Endodermal cell (in vitro differentiated cells): Measurements from ENCODE around the gene LYRM4. TPM values are rescaled to one million over a fixed set of nuclear protein-coding genes. Genes with fewer than 3 reads are reported as not detected.

Experiments used
- DNase-seq: peaks from one replicate; pipeline ENCODE4 v3.0.0-alpha.2; 2017
- H3K27ac ChIP-seq: 2 replicates; pipeline ENCODE4 v1.5.1; 2013; ENCODE audit warnings: mild to moderate bottlenecking, low read depth, low read length, moderate library complexity
- H3K27me3 ChIP-seq: 2 replicates; pipeline ENCODE4 v1.6.1; 2013; ENCODE audit warnings: mild to moderate bottlenecking, low read length, moderate library complexity; ENCODE audit not compliant: insufficient read depth, control insufficient read depth, poor library complexity, severe bottlenecking
- H3K36me3 ChIP-seq: 2 replicates; pipeline ENCODE4 v1.7.0; 2013; ENCODE audit warnings: mild to moderate bottlenecking, low read length, moderate library complexity; ENCODE audit not compliant: control insufficient read depth, insufficient read depth
- H3K4me1 ChIP-seq: one replicate; pipeline ENCODE4 v1.7.0; 2013; ENCODE audit warnings: low read length; ENCODE audit not compliant: control insufficient read depth, insufficient read depth
- H3K4me3 ChIP-seq: 2 replicates; pipeline ENCODE4 v1.5.1; 2013; ENCODE audit warnings: mild to moderate bottlenecking, low read length, moderate library complexity
- H3K9ac ChIP-seq: 2 replicates; pipeline ENCODE4 v1.6.1; 2013; ENCODE audit warnings: mild to moderate bottlenecking, low read length, moderate library complexity; ENCODE audit not compliant: poor library complexity, severe bottlenecking; ENCODE audit errors: extremely low read depth
- H3K9me3 ChIP-seq: 2 replicates; pipeline ENCODE4 v1.6.1; 2013; ENCODE audit warnings: mild to moderate bottlenecking, low read length, moderate library complexity; ENCODE audit not compliant: control insufficient read depth
- H3K27ac Mint-ChIP-seq: 2 replicates; pipeline ENCODE4 v1.8.0; 2020; ENCODE audit warnings: mixed read lengths
- H3K27me3 Mint-ChIP-seq: 2 replicates; pipeline ENCODE4 v1.8.0; 2021; ENCODE audit warnings: mild to moderate bottlenecking, mixed read lengths; ENCODE audit not compliant: insufficient read depth
- H3K36me3 Mint-ChIP-seq: 2 replicates; pipeline ENCODE4 v1.8.0; 2020; ENCODE audit warnings: low read depth, mixed read lengths
- H3K4me1 Mint-ChIP-seq: 2 replicates; pipeline ENCODE4 v1.8.0; 2020; ENCODE audit warnings: mixed read lengths
- H3K4me3 Mint-ChIP-seq: 2 replicates; pipeline ENCODE4 v1.8.0; 2020; ENCODE audit warnings: mild to moderate bottlenecking, moderate library complexity, mixed read lengths
- H3K9me3 Mint-ChIP-seq: 2 replicates; pipeline ENCODE4 v1.8.0; 2020; ENCODE audit warnings: mild to moderate bottlenecking, mixed read lengths
- WGBS, 2 experiments: methylation state at CpG; one replicate each; pipeline versions ENCODE4 v1.1.5 to v1.1.7; 2013; ENCODE audit warnings: missing lambda C conversion rate in 2 of 2, mixed read lengths in 1 of 2; ENCODE audit not compliant: insufficient coverage in 1 of 2, insufficient read length in 1 of 2; 5-methylcytosine and 5-hydroxymethylcytosine counted together
- total RNA-seq, 2 donors: library from RNA; stranded (reverse); fragmentation: NEBNext Ultra II Directional in 1 of 2; extraction: Animal tissue kit (Norgen Biotek cat#: 25700) in 1 of 2; gene quantifications; 2 replicates in 1 of 2; 3 replicates in 1 of 2; pipeline ENCODE4 v1.2.1, GENCODE V29; 2021
- TF ChIP-seq, protein P1 (sequence below): fragments of 200-600 bp; sonication (generic); conservative IDR thresholded peaks from 2 replicates; pipeline ENCODE4 v1.5.0; 2021; ENCODE audit warnings: antibody characterized with exemption, mild to moderate bottlenecking

The LYRM4 gene
- total RNA-seq, 2 donors from 2014 or later: 32.1 to 44.3 TPM

- TF ChIP-seq, protein P1, sequence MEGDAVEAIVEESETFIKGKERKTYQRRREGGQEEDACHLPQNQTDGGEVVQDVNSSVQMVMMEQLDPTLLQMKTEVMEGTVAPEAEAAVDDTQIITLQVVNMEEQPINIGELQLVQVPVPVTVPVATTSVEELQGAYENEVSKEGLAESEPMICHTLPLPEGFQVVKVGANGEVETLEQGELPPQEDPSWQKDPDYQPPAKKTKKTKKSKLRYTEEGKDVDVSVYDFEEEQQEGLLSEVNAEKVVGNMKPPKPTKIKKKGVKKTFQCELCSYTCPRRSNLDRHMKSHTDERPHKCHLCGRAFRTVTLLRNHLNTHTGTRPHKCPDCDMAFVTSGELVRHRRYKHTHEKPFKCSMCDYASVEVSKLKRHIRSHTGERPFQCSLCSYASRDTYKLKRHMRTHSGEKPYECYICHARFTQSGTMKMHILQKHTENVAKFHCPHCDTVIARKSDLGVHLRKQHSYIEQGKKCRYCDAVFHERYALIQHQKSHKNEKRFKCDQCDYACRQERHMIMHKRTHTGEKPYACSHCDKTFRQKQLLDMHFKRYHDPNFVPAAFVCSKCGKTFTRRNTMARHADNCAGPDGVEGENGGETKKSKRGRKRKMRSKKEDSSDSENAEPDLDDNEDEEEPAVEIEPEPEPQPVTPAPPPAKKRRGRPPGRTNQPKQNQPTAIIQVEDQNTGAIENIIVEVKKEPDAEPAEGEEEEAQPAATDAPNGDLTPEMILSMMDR: no peak
- WGBS, 2 experiments: 85 to 88% methylated on average over 6 to 8 of the region's 8 CpGs
- no peak overlapping the region for H3K27ac Mint-ChIP-seq
- H3K27me3 Mint-ChIP-seq: no peaks in the 10 kb centered on the region
- Histone ChIP-seq H3K4me3 (no peak overlapping the region), H3K36me3 (no peaks in the 10 kb centered on the region), H3K9ac (no peak overlapping the region), H3K4me1 (no peaks in the 10 kb centered on the region), H3K27me3 (no peaks in the 10 kb centered on the region), H3K9me3 (no peaks in the 10 kb centered on the region), H3K27ac (no peak overlapping the region)
- H3K36me3 Mint-ChIP-seq: no peaks in the 10 kb centered on the region
- H3K9me3 Mint-ChIP-seq: no peaks in the 10 kb centered on the region
- no peak for DNase-seq
- no peak overlapping the region for H3K4me3 Mint-ChIP-seq
- peaks cover 13% of the 10 kb centered on the region for H3K4me1 Mint-ChIP-seq
Measured at GRCh38 chr6:5136851-5137250, 123.9 kb downstream of the LYRM4 start.

DNA sequence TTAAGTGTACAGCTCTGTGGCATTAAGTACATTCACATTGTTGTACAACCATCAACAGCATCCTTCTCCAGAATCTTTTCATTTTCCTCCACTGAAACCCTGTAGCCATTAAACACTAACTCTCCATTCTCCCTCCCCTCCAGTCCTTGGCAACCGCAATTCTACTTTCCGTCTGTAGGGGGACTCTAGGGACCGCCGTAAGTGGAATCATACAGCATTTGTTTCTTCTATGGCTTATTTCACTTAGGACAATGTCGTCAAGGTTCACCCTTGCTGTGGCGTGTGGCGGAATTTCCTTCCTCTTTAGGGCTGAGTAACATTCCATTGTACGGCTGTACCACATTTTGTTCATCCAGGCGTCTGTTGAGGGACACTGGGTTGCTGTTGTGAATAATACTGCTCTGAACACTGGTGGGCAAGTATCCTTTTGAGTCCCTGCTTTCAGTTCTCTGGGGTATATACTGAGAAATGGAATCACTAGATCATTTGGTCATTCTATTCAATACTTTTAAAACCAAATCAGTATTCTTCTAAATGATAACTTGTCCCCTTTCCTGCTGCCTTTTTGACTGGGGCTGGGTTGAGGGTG lies 124.9 kb downstream of the LYRM4 start:
- H3K36me3 Mint-ChIP-seq: no peaks in the 10 kb centered on the region
- H3K4me3 ChIP-seq: no peak overlapping the region
- WGBS, 2 experiments: 56 to 58% methylated on average over 7 to 9 of the region's 9 CpGs
- peak; percentile 81 for DNase-seq
- peaks cover 13% of the 10 kb centered on the region for H3K4me1 Mint-ChIP-seq
- H3K9ac ChIP-seq: no peak overlapping the region
- no peaks in the 10 kb centered on the region for H3K9me3 Mint-ChIP-seq
- no peak overlapping the region for H3K27ac ChIP-seq
- H3K9me3 ChIP-seq: no peaks in the 10 kb centered on the region
- no peaks in the 10 kb centered on the region for H3K36me3 ChIP-seq
- no peaks in the 10 kb centered on the region for H3K4me1 ChIP-seq
- no peak overlapping the region for H3K27ac Mint-ChIP-seq
- H3K27me3 Mint-ChIP-seq: no peaks in the 10 kb centered on the region
- H3K27me3 ChIP-seq: no peaks in the 10 kb centered on the region
- no peak overlapping the region for H3K4me3 Mint-ChIP-seq
- TF ChIP-seq, protein P1: peak; percentile 86

- no peaks in the 10 kb centered on the region for H3K27me3 Mint-ChIP-seq
- Histone ChIP-seq H3K27me3 (no peaks in the 10 kb centered on the region), H3K36me3 (no peaks in the 10 kb centered on the region), H3K4me1 (no peaks in the 10 kb centered on the region), H3K9me3 (no peaks in the 10 kb centered on the region), H3K4me3 (no peak overlapping the region), H3K9ac (no peak overlapping the region), H3K27ac (no peak overlapping the region)
- peaks cover 10% of the 10 kb centered on the region for H3K4me1 Mint-ChIP-seq
- H3K36me3 Mint-ChIP-seq: no peaks in the 10 kb centered on the region
- H3K4me3 Mint-ChIP-seq: no peak overlapping the region
- H3K9me3 Mint-ChIP-seq: no peaks in the 10 kb centered on the region
- TF ChIP-seq, protein P1: no peak
- no peak for DNase-seq
- WGBS, 2 experiments: 93 to 100% methylated on average over 2 of the region's 2 CpGs
- no peak overlapping the region for H3K27ac Mint-ChIP-seq
Measured at GRCh38 chr6:5133943-5134342, 126.8 kb downstream of the LYRM4 start.
